Omental fat pad (tissue), 4 donors: ENCODE measurements around the gene THAP11. TPM values are rescaled to one million over a fixed set of nuclear protein-coding genes. Genes with fewer than 3 reads are reported as not detected.

Source experiments
- ATAC-seq: fragments of 150-250 bp; one replicate; pipeline ENCODE4 v1.9.1; 2016; ENCODE audit warnings: mild to moderate bottlenecking, moderate library complexity; ENCODE audit not compliant: low FRiP score
- DNase-seq: peaks from one replicate; pipeline ENCODE4 v3.0.0-alpha.2; 2019; ENCODE audit warnings: low spot score
- CTCF ChIP-seq, 3 donors: fragments of 450-650 bp; IDR thresholded peaks; one replicate each; pipeline ENCODE4 v1.5.1; 2016 to 2017; ENCODE audit warnings: antibody characterized with exemption in 3 of 3, mild to moderate bottlenecking in 3 of 3, moderate library complexity in 2 of 3
- total RNA-seq, 4 donors: library from RNA; depleted of rRNA; stranded (reverse); fragments of >200 nt; gene quantifications; one replicate each; pipeline ENCODE4 v1.1.0, GENCODE V29; 2016

The THAP11 gene
- 10 to 100 TPM; 37.4 to 61.6 (median 48.3) TPM for total RNA-seq

DNA sequence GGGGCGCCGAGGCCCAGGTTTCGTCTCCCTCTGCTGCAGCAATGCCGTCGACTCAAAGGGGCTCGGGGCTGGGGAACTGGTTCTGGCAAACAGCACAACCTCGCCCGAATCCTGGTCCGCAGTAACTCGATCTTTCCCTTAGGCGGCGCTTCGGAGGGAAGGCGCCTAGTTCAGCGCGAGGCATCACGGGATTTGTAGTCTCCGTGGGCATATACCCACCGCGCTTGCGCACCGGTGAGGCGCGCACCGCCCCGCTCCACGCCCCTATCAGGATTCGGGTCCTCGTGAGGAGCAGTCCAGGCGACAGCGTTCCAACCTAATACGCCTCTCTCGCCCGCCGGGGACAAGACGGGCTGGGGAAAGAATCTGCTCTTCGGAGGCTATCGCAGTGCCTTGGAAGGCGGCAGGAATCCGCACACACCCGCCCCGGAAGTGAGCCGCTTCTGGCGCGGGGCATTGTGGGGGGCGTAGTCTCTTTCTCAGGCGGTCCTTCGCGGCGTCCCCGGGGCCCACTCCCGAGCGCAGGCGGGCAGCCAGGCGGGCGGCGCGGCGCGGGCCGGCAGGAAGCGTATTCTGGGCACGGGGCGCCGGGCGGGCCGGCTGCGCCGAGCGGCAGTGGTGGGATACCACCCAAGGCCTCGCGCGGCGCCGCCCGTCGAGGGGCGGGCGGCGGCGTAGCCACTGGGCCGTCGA, at the start of gene THAP11:
Gene THAP11 (plus strand): TSS at position 505 of the 693 bp plus-strand sequence. CDS start 235 bp downstream, outside the sequence.
- TF ChIP-seq CTCF (IDR thresholded peaks at IDR 0.05): peak in 2 of 3 donors; percentile 30 to 81
- DNase-seq (peak; percentile 84), ATAC-seq (peak; percentile 85)

- no peak for TF ChIP-seq CTCF (IDR thresholded peaks at IDR 0.05)
- ATAC-seq (no peak), DNase-seq (no peak)
These were observed 45.9 kb upstream of the THAP11 start for GRCh38 chr16:67796099-67796718.

- DNase-seq (no peak), ATAC-seq (no peak)
These were observed 41.7 kb upstream of the THAP11 start for GRCh38 chr16:67800338-67800926.

GRCh38 chr16:67801241-67801640, 40.9 kb upstream of the THAP11 start:
- TF ChIP-seq CTCF (IDR thresholded peaks at IDR 0.05): no peak
- DNase-seq (no peak), ATAC-seq (no peak)

More at GRCh38 chr16:67800338-67800926, 41.7 kb upstream of the THAP11 start:
- TF ChIP-seq CTCF (IDR thresholded peaks at IDR 0.05): no peak

- TF ChIP-seq CTCF (IDR thresholded peaks at IDR 0.05): no peak
- DNase-seq: no peak
- no peak for ATAC-seq
These were observed 40.2 kb upstream of the THAP11 start for GRCh38 chr16:67801883-67802282.

- no peak for ATAC-seq
- no peak for DNase-seq
- TF ChIP-seq CTCF (IDR thresholded peaks at IDR 0.05): no peak
These were observed 38.2 kb upstream of the THAP11 start for GRCh38 chr16:67803894-67804293.
